Smooth muscle cell (in vitro differentiated cells): ENCODE results near the gene KCNMB3. TPM values are rescaled to one million over a fixed set of nuclear protein-coding genes. Genes with fewer than 3 reads are reported as not detected.
"Not testable (repeated sequence)": the region's sequence is repeated elsewhere in the genome, so short reads cannot be mapped to it uniquely, and the experiment has no call there.

Source experiments
- DNase-seq: peaks from one replicate; lab custom pipeline; 2025; ENCODE audit not compliant: unreplicated experiment; lab: John Stamatoyannopoulos, UW
- H2AFZ ChIP-seq: fragments of 200-600 bp; sonication (generic); 2 replicates; pipeline ENCODE4 v1.6.0; 2016; ENCODE audit warnings: antibody characterized with exemption, low read depth, mild to moderate bottlenecking
- H3F3A ChIP-seq: fragments of 200-600 bp; sonication (generic); 2 replicates; pipeline ENCODE4 v1.6.0; 2017; ENCODE audit warnings: antibody characterized with exemption, low read depth
- H3K27ac ChIP-seq: fragments of 200-600 bp; sonication (generic); 2 replicates; pipeline ENCODE4 v1.5.1; 2016; ENCODE audit warnings: low read depth, mild to moderate bottlenecking
- H3K27me3 ChIP-seq: fragments of 200-600 bp; sonication (generic); 2 replicates; pipeline ENCODE4 v1.6.1; 2016; ENCODE audit warnings: low read depth, mild to moderate bottlenecking
- H3K36me3 ChIP-seq: fragments of 200-600 bp; sonication (generic); 2 replicates; pipeline ENCODE4 v1.5.1; 2016; ENCODE audit warnings: low read depth
- H3K4me1 ChIP-seq: fragments of 200-600 bp; sonication (generic); 2 replicates; pipeline ENCODE4 v1.5.1; 2016; ENCODE audit warnings: low read depth
- H3K4me2 ChIP-seq: fragments of 200-600 bp; sonication (generic); 2 replicates; pipeline ENCODE4 v1.6.0; 2016; ENCODE audit warnings: mild to moderate bottlenecking
- H3K4me3 ChIP-seq: fragments of 200-600 bp; sonication (generic); 2 replicates; pipeline ENCODE4 v1.5.1; 2016; ENCODE audit warnings: mild to moderate bottlenecking
- H3K79me2 ChIP-seq: fragments of 200-600 bp; sonication (generic); 2 replicates; pipeline ENCODE4 v1.6.0; 2016; ENCODE audit warnings: low read depth, mild to moderate bottlenecking
- H3K9ac ChIP-seq: fragments of 200-600 bp; sonication (generic); 2 replicates; pipeline ENCODE4 v1.6.0; 2016; ENCODE audit warnings: low read depth
- H3K9me3 ChIP-seq: fragments of 200-600 bp; sonication (generic); replicated peaks from 2 replicates; pipeline ENCODE4 v1.5.1; 2016; ENCODE audit warnings: low read depth
- H4K20me1 ChIP-seq: fragments of 200-600 bp; sonication (generic); 2 replicates; pipeline ENCODE4 v1.6.0; 2016; ENCODE audit warnings: low read depth
- CTCF ChIP-seq: fragments of 200-600 bp; sonication (generic); IDR thresholded peaks from 2 replicates; pipeline ENCODE4 v1.5.1; 2017; ENCODE audit warnings: borderline replicate concordance, mild to moderate bottlenecking, antibody characterized with exemption; ENCODE audit not compliant: insufficient read depth, poor library complexity, severe bottlenecking
- WGBS: methylation state at CpG from one replicate; pipeline ENCODE4 v1.1.7; 2016; ENCODE audit warnings: low lambda C conversion rate; 5-methylcytosine and 5-hydroxymethylcytosine counted together
- polyA plus RNA-seq: library from polyadenylated mRNA; unstranded; fragments of >200 nt; fragmentation: Nextera tagmentation; extraction: Ambion mirVana; gene quantifications from 2 replicates; pipeline ENCODE4 v1.2.1, GENCODE V29; 2016
- total RNA-seq: library from RNA; depleted of rRNA; stranded (reverse); fragments of >200 nt; gene quantifications from 2 replicates; pipeline ENCODE4 v1.2.3, GENCODE V29; 2014

The KCNMB3 gene
- total and polyA plus RNA-seq, 2 experiments from 2014 or later = 2.3 TPM; not detected in 1

GRCh38 chr3:179278151-179278550, 27.2 kb upstream of the KCNMB3 start:
- WGBS = 88% methylated on average over 1 of the region's 1 CpG

GRCh38 chr3:179276743-179277142, 25.8 kb upstream of the KCNMB3 start:
- no peak for DNase-seq
- Histone ChIP-seq H3K4me1 (no peaks in the 10 kb centered on the region), H3K4me3 (no peak overlapping the region), H2AFZ (no peak overlapping the region), H3F3A (no peaks in the 10 kb centered on the region), H3K4me2 (no peak overlapping the region), H3K79me2 (no peaks in the 10 kb centered on the region), H3K36me3 (no peaks in the 10 kb centered on the region), H3K9me3 (no peaks in the 10 kb centered on the region), H4K20me1 (no peaks in the 10 kb centered on the region), H3K27ac (no peak overlapping the region), H3K27me3 (no peaks in the 10 kb centered on the region), H3K9ac (no peak overlapping the region)
- TF ChIP-seq CTCF = no peak
- WGBS = 85% methylated on average over 3 of the region's 3 CpGs

More at GRCh38 chr3:179278151-179278550, 27.2 kb upstream of the KCNMB3 start:
- Histone ChIP-seq H3K4me2 (no peak overlapping the region), H3K4me1 (no peaks in the 10 kb centered on the region), H2AFZ (no peak overlapping the region), H4K20me1 (no peaks in the 10 kb centered on the region), H3F3A (no peaks in the 10 kb centered on the region), H3K27ac (no peak overlapping the region), H3K9ac (no peak overlapping the region), H3K36me3 (no peaks in the 10 kb centered on the region), H3K27me3 (peaks cover 6% of the 10 kb centered on the region), H3K4me3 (no peak overlapping the region), H3K79me2 (no peaks in the 10 kb centered on the region), H3K9me3 (no peaks in the 10 kb centered on the region)
- no peak for DNase-seq
- no peak for TF ChIP-seq CTCF

DNA sequence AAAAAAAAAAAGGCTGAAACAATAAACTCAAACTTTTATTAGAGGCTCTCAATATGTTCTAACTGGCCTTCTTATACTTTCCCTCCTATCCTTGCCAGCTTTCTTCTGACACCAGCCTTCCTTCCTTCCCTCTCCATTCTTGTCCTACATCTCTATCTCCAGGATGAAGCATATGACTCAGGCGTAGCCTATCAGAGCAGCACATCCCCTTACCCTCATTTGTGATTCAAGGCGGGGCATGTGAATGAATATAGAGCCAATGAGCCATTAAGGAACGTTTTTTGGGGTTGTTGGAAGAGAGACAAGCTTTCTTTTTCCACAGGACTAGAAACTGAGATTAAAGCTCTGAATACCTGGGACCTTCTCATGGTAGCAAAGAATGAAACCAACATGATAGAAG, 25.1 kb upstream of the KCNMB3 start:
- H3K4me3 ChIP-seq = no peak overlapping the region
- no peak for DNase-seq
- H3K4me2 ChIP-seq = no peak overlapping the region
- no peak for TF ChIP-seq CTCF
- no peak overlapping the region for H2AFZ ChIP-seq
- H3K27ac ChIP-seq = no peak overlapping the region
- no peaks in the 10 kb centered on the region for H3K79me2 ChIP-seq
- H3K9ac ChIP-seq = no peak overlapping the region
- no peaks in the 10 kb centered on the region for H4K20me1 ChIP-seq
- 75% methylated on average over 3 of the region's 3 CpGs for WGBS
- H3K9me3 ChIP-seq = no peaks in the 10 kb centered on the region
- no peaks in the 10 kb centered on the region for H3F3A ChIP-seq
- no peaks in the 10 kb centered on the region for H3K36me3 ChIP-seq
- H3K4me1 ChIP-seq = no peaks in the 10 kb centered on the region
- no peaks in the 10 kb centered on the region for H3K27me3 ChIP-seq

GRCh38 chr3:179274434-179274833, 23.5 kb upstream of the KCNMB3 start:
- H4K20me1 ChIP-seq, H3K79me2 ChIP-seq, H3K9me3 ChIP-seq, H3K9ac ChIP-seq, H3K4me1 ChIP-seq, H3K4me2 ChIP-seq, H2AFZ ChIP-seq, H3K27ac ChIP-seq, DNase-seq, H3K27me3 ChIP-seq, H3F3A ChIP-seq, H3K4me3 ChIP-seq, H3K36me3 ChIP-seq: not testable (repeated sequence)
- 89% methylated on average over 2 of the region's 2 CpGs for WGBS
